ENCODE measurements around the gene SLC24A1. TPM values are rescaled to one million over a fixed set of nuclear protein-coding genes. Genes with fewer than 3 reads are reported as not detected.

SLC24A1 gene
- total and polyA plus RNA-seq, 5 donors from 2014 or later = 1.5 to 5.2 (median 2.3) TPM

DNA sequence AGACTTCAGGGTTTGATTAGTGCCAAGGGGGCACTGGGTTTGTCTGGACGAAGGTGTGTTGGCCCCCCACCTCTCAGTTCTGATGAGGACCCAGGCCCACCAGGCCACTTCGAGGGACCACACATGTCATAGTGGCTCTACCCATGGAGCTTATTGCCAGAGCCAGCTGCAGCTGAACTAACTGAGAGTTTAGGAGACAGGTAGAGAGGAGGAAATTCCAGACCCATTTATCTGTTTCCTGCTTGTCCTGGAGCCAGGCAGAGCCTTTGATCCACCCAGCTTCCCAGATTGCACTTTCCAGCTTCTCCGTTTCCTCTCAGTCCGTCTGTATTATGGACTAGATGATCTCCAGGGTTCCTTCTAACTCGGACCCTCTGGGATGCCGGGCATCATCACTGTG lies 20.9 kb downstream of the SLC24A1 start:
- Mint-ChIP-seq H3K9me3 (no peaks in the 10 kb centered on the region), H3K27me3 (peaks cover 2% of the 10 kb centered on the region), H3K27ac (peak overlapping the region in 1 of 3 donors; percentile 33), H3K4me1 (peaks cover 0 to 15% (median 10%) of the 10 kb centered on the region in 4 donors), H3K36me3 (no peaks in the 10 kb centered on the region), H3K4me3 (no peak overlapping the region)
- DNase-seq (no peak), ATAC-seq (ENCODE audit: low read depth in 2 of 2) (no peak)
- no peaks in the 10 kb centered on the region for H3K27me3 ChIP-seq (ENCODE audit: control insufficient read depth, insufficient read depth, low read length)
- H3K36me3 ChIP-seq (ENCODE audit: control insufficient read depth, insufficient read depth, low read length) = no peaks in the 10 kb centered on the region
- no peak overlapping the region for H3K27ac ChIP-seq (ENCODE audit: insufficient read depth, low read length, poor library complexity, severe bottlenecking)
- H3K9me3 ChIP-seq (ENCODE audit: control insufficient read depth in 2 of 2, low read length in 2 of 2) = no peaks in the 10 kb centered on the region
- H3K4me1 ChIP-seq (ENCODE audit: control insufficient read depth, insufficient read depth, low read length, poor library complexity, severe bottlenecking) = no peaks in the 10 kb centered on the region
- no peak overlapping the region for H3K4me3 ChIP-seq (ENCODE audit: low read depth, low read length)

DNA sequence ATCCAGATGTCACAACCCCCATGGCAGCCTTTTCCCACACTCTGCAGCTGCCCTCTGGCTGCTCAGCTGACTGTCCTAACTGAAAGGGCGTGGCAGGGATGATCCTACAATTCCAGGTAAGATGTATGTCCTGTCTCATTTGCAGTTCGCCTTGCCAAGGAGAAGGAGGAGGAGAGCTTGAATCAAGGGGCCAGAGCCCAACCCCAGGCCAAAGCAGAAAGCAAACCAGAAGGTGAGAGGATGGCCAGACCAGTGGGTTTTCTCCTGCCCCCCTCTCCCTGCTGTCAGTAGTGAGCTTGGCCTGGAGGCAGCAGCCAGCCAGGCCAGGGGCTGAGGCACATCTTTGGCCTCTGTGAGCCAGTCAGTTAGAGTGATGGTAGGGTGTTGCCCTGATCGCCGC lies 22.5 kb downstream of the SLC24A1 start:
- Histone ChIP-seq H3K36me3 (ENCODE audit: control insufficient read depth, insufficient read depth, low read length) (no peaks in the 10 kb centered on the region), H3K9me3 (ENCODE audit: control insufficient read depth in 2 of 2, low read length in 2 of 2) (no peaks in the 10 kb centered on the region), H3K27me3 (ENCODE audit: control insufficient read depth, insufficient read depth, low read length) (no peaks in the 10 kb centered on the region), H3K4me1 (ENCODE audit: control insufficient read depth, insufficient read depth, low read length, poor library complexity, severe bottlenecking) (no peaks in the 10 kb centered on the region), H3K27ac (ENCODE audit: insufficient read depth, low read length, poor library complexity, severe bottlenecking) (no peak overlapping the region), H3K4me3 (ENCODE audit: low read depth, low read length) (no peak overlapping the region)
- Mint-ChIP-seq H3K4me3 (no peak overlapping the region), H3K27ac (peak overlapping the region in 1 of 3 donors; percentile 69), H3K27me3 (no peaks in the 10 kb centered on the region), H3K9me3 (no peaks in the 10 kb centered on the region), H3K4me1 (peaks cover 0 to 4% (median 0%) of the 10 kb centered on the region in 4 donors), H3K36me3 (no peaks in the 10 kb centered on the region)
- ATAC-seq (ENCODE audit: low read depth in 2 of 2) (no peak), DNase-seq (no peak)

GRCh38 chr15:65645392-65645791 lies 23.7 kb downstream of the SLC24A1 start:
- H3K27ac ChIP-seq (ENCODE audit: insufficient read depth, low read length, poor library complexity, severe bottlenecking) = no peak overlapping the region
- Mint-ChIP-seq H3K4me1 (peaks cover 0 to 8% (median 1%) of the 10 kb centered on the region in 4 donors), H3K36me3 (no peaks in the 10 kb centered on the region), H3K27ac (no peak overlapping the region), H3K27me3 (no peaks in the 10 kb centered on the region), H3K9me3 (no peaks in the 10 kb centered on the region), H3K4me3 (no peak overlapping the region)
- H3K9me3 ChIP-seq (ENCODE audit: control insufficient read depth in 2 of 2, low read length in 2 of 2) = no peaks in the 10 kb centered on the region
- ATAC-seq (ENCODE audit: low read depth in 2 of 2) (no peak), DNase-seq (no peak)
- no peaks in the 10 kb centered on the region for H3K36me3 ChIP-seq (ENCODE audit: control insufficient read depth, insufficient read depth, low read length)
- H3K4me3 ChIP-seq (ENCODE audit: low read depth, low read length) = no peak overlapping the region
- no peaks in the 10 kb centered on the region for H3K27me3 ChIP-seq (ENCODE audit: control insufficient read depth, insufficient read depth, low read length)
- H3K4me1 ChIP-seq (ENCODE audit: control insufficient read depth, insufficient read depth, low read length, poor library complexity, severe bottlenecking) = no peaks in the 10 kb centered on the region

DNA sequence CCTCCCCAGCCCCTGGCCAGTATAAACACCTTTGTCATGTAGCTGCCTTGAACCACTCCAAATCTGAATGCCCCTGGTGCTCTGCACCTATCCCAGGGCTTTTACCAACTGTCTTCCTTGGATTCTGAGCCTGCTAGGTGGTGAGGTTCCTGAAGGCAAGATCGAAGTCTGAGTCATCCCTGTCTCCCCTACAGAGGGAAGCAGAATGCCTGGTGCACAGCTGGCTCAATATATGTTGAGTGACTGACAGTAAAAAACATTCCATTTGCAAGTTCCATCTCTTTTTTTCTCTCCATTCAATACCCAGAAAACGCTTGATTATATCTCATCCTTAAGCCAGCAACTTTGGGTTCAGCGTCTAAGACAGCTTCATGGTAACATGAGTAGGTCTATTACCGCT lies 24.7 kb downstream of the SLC24A1 start:
- no peak for ATAC-seq (ENCODE audit: low read depth in 2 of 2)
- no peaks in the 10 kb centered on the region for H3K27me3 ChIP-seq (ENCODE audit: control insufficient read depth, insufficient read depth, low read length)
- H3K36me3 ChIP-seq (ENCODE audit: control insufficient read depth, insufficient read depth, low read length) = peaks cover 1% of the 10 kb centered on the region
- H3K9me3 ChIP-seq (ENCODE audit: control insufficient read depth in 2 of 2, low read length in 2 of 2) = no peaks in the 10 kb centered on the region
- H3K27ac Mint-ChIP-seq = no peak overlapping the region
- H3K36me3 Mint-ChIP-seq = no peaks in the 10 kb centered on the region
- H3K4me1 ChIP-seq (ENCODE audit: control insufficient read depth, insufficient read depth, low read length, poor library complexity, severe bottlenecking) = no peaks in the 10 kb centered on the region
- no peak overlapping the region for H3K27ac ChIP-seq (ENCODE audit: insufficient read depth, low read length, poor library complexity, severe bottlenecking)
- no peak for DNase-seq
- no peak overlapping the region for H3K4me3 Mint-ChIP-seq
- H3K27me3 Mint-ChIP-seq = no peaks in the 10 kb centered on the region
- peaks cover 2 to 9% (median 4%) of the 10 kb centered on the region in 4 donors for H3K4me1 Mint-ChIP-seq
- no peaks in the 10 kb centered on the region for H3K9me3 Mint-ChIP-seq
- no peak overlapping the region for H3K4me3 ChIP-seq (ENCODE audit: low read depth, low read length)

DNA sequence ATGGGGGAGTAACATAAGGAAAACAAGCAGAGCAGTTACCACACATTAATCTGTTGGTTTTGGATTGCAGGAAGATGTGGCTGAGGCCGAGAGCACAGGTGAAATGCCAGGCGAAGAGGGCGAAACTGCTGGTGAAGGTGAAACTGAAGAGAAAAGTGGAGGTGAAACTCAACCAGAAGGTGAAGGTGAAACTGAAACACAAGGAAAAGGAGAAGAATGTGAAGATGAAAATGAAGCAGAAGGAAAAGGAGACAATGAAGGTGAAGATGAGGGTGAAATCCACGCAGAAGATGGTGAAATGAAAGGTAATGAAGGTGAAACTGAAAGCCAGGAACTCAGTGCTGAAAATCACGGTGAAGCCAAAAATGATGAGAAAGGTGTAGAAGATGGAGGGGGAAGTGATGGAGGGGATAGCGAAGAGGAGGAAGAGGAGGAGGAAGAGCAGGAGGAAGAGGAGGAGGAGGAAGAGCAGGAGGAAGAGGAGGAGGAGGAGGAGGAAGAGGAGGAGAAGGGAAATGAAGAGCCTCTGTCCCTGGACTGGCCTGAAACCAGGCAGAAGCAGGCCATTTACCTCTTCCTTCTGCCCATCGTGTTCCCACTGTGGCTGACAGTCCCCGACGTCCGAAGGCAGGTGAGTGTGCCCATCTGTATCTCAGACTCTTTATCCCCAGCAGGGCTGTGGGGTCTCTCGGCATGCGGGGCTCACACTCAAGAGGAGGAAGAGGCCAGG lies 28.7 kb downstream of the SLC24A1 start:
- DNase-seq (peak in 1 of 3 donors; percentile 9), ATAC-seq (ENCODE audit: low read depth in 2 of 2) (no peak)
- Histone ChIP-seq H3K27me3 (ENCODE audit: control insufficient read depth, insufficient read depth, low read length) (no peaks in the 10 kb centered on the region), H3K4me1 (ENCODE audit: control insufficient read depth, insufficient read depth, low read length, poor library complexity, severe bottlenecking) (no peaks in the 10 kb centered on the region), H3K27ac (ENCODE audit: insufficient read depth, low read length, poor library complexity, severe bottlenecking) (no peak overlapping the region), H3K36me3 (ENCODE audit: control insufficient read depth, insufficient read depth, low read length) (peaks cover 16% of the 10 kb centered on the region), H3K9me3 (ENCODE audit: control insufficient read depth in 2 of 2, low read length in 2 of 2) (no peaks in the 10 kb centered on the region), H3K4me3 (ENCODE audit: low read depth, low read length) (no peak overlapping the region)
- Mint-ChIP-seq H3K4me1 (peaks cover 2 to 13% (median 5%) of the 10 kb centered on the region in 4 donors), H3K27me3 (no peaks in the 10 kb centered on the region), H3K4me3 (peak overlapping the region in 1 of 4 donors; percentile 50), H3K27ac (peak overlapping the region in 1 of 3 donors; percentile 29), H3K36me3 (peaks cover 17% of the 10 kb centered on the region), H3K9me3 (peaks cover 0 to 2% (median 0%) of the 10 kb centered on the region in 7 donors)

- H3K27me3 Mint-ChIP-seq = no peaks in the 10 kb centered on the region
- Histone ChIP-seq H3K4me1 (ENCODE audit: control insufficient read depth, insufficient read depth, low read length, poor library complexity, severe bottlenecking) (no peaks in the 10 kb centered on the region), H3K4me3 (ENCODE audit: low read depth, low read length) (no peak overlapping the region), H3K27me3 (ENCODE audit: control insufficient read depth, insufficient read depth, low read length) (no peaks in the 10 kb centered on the region), H3K9me3 (ENCODE audit: control insufficient read depth in 2 of 2, low read length in 2 of 2) (no peaks in the 10 kb centered on the region), H3K27ac (ENCODE audit: insufficient read depth, low read length, poor library complexity, severe bottlenecking) (no peak overlapping the region), H3K36me3 (ENCODE audit: control insufficient read depth, insufficient read depth, low read length) (peaks cover 21% of the 10 kb centered on the region)
- H3K9me3 Mint-ChIP-seq = peaks cover 0 to 2% (median 0%) of the 10 kb centered on the region in 7 donors
- H3K4me3 Mint-ChIP-seq = no peak overlapping the region
- H3K4me1 Mint-ChIP-seq = peaks cover 2 to 13% (median 5%) of the 10 kb centered on the region in 4 donors
- no peak for DNase-seq
- ATAC-seq (ENCODE audit: low read depth in 2 of 2) = no peak
- peaks cover 19% of the 10 kb centered on the region for H3K36me3 Mint-ChIP-seq
- H3K27ac Mint-ChIP-seq = peak overlapping the region in 1 of 3 donors; percentile 48
Measured at GRCh38 chr15:65651042-65651322, 29.2 kb downstream of the SLC24A1 start.

DNA sequence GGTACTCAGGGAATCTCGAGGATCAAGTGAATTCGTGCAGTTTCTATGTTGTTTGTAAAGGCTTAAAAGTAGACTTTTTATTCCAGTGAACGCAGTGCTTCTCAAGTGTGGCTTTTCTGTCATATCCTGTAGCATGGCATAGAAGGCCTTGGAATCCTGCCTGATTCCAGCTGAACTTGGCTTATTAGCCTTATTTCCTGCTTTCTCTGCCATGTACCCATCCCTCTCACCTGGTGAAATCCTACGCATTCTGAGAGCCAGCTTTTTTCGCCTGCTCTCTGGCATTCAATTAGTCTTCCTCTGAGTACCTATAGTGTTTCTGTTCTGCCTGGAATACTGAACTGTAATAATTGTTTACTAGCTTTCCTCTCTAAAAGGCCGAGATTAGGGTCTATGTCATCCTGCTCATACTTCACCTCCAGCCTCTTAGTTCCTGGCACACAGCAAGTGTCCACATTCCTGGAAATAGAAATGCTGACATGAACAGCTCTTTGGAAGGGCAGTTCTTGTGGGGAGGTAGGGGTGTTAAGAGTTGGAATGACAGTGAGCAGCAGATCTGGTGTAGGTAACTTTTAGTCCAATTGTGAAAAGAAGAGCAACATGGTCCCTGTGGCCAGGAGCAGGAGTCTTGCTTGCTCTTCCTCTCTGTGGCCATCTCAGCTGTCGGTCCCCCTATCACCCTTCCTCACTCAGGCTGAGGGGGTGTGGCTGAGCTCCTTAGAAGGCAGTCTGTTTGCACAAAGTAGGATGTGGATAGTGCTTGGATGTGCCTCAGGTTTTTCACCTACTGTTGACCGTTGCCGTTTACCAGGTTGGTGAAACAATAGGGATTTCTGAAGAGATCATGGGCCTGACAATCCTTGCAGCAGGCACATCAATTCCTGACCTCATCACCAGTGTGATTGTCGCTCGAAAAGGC lies 30.4 kb downstream of the SLC24A1 start:
- Histone ChIP-seq H3K36me3 (ENCODE audit: control insufficient read depth, insufficient read depth, low read length) (peaks cover 22% of the 10 kb centered on the region), H3K4me1 (ENCODE audit: control insufficient read depth, insufficient read depth, low read length, poor library complexity, severe bottlenecking) (no peaks in the 10 kb centered on the region), H3K27ac (ENCODE audit: insufficient read depth, low read length, poor library complexity, severe bottlenecking) (no peak overlapping the region), H3K4me3 (ENCODE audit: low read depth, low read length) (no peak overlapping the region), H3K27me3 (ENCODE audit: control insufficient read depth, insufficient read depth, low read length) (no peaks in the 10 kb centered on the region), H3K9me3 (ENCODE audit: control insufficient read depth in 2 of 2, low read length in 2 of 2) (no peaks in the 10 kb centered on the region)
- H3K4me3 Mint-ChIP-seq = no peak overlapping the region
- peak overlapping the region in 2 of 3 donors; percentile 48 to 92 for H3K27ac Mint-ChIP-seq
- H3K9me3 Mint-ChIP-seq = peaks cover 0 to 2% (median 0%) of the 10 kb centered on the region in 7 donors
- ATAC-seq (ENCODE audit: low read depth in 2 of 2) (no peak), DNase-seq (no peak)
- no peaks in the 10 kb centered on the region for H3K27me3 Mint-ChIP-seq
- peaks cover 2 to 13% (median 5%) of the 10 kb centered on the region in 4 donors for H3K4me1 Mint-ChIP-seq
- peaks cover 25% of the 10 kb centered on the region for H3K36me3 Mint-ChIP-seq
